Stimulated activated CD4-positive, alpha-beta T cell treated with anti-CD3 and anti-CD28 coated beads, TNF-alpha, amount 100 ng/mL, for 24 hours (primary cell): ENCODE data around the gene COL6A1.
"Not testable (repeated sequence)": the region's sequence is repeated elsewhere in the genome, so short reads cannot be mapped to it uniquely, and the experiment has no call there.

Experiments
- DNase-seq, 3 experiments: peaks; one replicate each; pipeline ENCODE4 v3.0.0-alpha.2; 2020; ENCODE audit warnings: low read depth in 3 of 3

COL6A1 gene

DNA sequence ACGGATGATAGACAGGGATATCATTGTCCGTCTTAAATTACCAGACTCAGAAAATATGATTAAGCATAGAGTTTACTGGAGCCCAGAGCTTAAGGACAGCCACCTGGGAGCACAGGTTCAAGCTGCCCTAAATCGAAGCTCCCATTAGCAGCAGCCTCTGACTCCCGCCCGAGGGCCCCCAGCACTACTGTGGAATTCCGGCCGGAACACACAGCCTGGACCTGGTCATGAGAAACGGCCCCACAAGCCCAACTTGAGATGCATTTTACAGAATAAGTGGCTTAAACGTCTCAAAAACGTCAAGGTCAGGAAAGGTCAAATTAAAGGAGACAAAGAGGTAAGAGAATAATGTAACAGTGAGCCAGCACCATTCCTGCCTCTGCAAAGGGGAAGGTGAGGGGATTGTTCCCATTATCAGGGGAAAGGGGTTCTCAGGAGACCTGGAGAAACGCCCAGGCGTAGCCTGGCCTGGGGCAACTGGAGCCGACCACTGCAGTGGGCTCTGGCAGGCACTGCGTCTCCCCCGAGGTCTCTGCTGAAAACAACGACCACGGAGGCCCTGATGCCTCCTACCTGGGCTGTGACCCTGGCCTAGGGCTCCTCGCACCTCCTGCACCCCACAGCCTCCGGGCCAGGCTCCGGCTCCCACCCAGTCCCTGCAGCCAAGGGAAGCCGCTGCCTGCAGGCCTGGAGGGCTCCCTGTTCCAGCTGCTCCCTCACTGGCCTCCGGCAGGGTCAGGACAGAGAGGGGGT, 11.5 kb upstream of the COL6A1 start:
- no peak for DNase-seq

DNA sequence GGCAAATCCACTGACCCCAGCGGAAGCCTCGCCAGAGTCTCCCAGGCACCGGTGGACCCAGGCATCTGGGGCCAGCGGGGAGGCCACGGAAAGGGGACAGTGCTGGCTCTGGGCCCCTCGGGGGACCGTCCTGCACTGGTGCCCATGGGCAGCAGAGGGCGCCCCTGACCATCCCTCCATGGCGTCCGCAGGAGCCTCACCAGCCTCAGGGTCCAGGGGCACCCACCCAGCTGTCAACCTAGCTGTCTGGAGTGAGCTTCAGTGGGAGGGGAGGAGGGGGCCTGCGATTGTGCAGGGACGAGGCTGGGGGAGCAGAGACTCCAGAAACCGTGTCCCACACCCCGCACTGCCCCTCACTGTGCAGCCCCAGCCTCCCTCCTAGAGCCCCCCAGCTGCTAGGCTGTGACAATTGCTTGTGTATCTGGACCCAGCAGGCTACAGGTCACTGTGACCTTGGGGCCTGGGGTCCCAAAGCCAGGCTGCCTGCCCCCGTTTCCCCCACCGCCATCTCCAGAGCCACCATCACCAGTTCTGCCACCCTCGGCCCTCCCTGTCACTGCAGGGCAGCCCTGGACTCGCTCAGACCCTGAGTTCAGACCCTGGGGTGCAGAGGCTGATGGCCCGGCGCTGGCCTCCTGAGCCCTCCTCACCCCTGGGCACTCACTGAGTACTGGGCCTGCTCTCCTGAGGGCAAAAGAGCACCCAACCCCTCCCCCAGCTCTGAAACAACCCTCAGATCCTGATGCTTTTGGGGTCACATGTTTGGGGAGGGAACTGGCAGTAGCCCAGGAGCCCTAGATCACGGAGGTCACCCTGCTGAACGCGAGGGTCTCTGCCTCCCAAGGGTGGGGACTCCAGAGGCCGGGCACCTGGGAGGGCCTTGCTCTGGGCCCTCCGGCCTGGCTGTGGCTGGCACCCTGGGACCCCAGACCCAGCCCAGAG, 10.6 kb upstream of the COL6A1 start:
- peak in 2 of 3 experiments; percentile 22 to 49 for DNase-seq

DNA sequence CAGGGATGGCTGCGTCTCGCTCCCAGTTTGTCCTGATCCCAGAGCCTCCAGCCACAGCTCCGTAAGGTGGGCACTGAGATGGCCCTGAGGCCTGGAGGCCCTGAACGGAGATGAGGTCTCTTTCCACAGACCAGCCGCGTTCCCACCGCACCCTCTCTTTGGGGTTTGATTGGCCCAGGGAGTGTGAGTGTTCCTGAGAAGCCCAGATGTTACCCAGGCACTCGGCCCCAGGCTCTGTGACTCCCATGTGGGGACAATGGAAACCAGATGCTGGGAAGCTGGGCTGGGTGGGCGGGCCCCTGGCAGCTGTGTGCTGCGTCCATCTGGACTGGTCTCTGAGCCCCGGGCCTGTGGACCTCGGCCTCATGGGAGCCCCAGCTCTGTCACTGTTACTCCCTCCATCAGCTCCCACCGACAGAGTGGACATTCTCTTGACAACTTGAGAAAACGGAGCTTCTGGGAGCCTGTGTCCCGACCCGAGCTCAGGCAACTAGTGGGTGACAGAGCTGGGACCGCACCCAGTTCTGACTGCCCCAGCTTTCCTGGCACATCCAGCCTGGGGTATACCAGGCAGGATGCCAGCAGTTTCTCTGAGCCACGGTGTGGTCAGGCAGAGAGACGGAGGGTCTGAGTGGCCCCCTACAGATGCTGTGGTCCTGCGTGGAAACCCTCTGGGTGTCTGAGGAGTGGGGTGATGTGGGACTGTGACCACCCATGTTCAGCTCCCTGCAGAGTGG, 9.8 kb upstream of the COL6A1 start:
- no peak for DNase-seq

DNA sequence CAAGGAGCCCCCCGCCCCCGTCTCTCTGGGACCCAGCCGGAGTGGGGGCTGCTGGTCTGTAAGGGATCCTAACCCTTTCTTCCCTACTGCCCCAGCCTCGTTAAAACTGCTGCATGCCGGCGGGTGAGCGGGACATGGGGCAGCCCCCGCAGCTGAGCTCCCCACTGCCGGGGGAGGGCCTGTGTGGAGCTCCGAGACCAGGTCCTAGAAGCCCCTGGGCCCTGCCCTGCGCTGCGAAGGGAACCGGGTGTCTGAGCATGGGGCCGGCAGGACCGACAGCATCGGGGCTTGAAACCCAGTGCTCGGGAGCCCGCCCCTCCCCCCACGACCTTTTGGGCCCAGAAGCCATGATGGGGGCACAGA, 9.2 kb upstream of the COL6A1 start:
- no peak for DNase-seq

DNA sequence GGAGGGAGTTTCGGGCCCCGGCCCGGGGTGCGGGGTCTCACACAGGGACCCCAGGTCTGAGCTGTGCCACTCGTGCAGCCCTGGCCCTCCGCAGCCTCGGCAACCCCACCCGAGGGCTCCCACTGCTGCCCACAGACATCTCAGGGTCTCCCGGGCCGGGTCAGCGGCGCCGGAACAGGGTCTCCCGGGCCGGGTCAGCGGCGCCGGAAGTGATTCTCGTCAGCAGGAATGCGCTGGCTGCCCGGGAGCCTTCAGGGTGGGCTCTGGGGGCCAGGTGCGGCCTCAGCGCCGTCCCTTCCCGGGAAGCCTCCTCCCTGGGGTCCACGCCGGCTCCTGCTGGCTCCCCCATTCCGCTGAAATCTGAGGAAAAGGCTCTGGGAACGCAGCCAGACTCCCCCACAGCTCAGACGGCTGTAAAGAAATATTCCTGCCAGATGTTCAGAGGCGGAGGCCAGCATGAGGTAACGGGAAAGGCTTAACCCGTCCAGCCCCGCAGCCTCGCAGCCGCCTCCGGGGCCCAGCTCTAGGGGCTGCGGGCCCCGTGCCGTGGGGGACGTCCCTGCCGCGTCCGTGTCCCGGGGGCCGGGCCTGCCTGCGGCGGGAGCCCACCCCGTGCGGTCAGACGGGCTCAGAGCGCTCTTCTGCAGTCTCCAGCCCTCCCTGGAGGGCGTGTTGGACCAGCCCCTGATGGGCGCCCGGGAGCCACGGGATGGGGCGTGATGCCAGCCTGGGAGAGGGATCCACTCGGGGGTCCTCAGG, 8.7 kb upstream of the COL6A1 start:
- no peak for DNase-seq

GRCh38 chr21:45973475-45974072, 8.0 kb upstream of the COL6A1 start:
- peak; percentile 63 to 80 (median 66) for DNase-seq

GRCh38 chr21:45974073-45975019, 7.2 kb upstream of the COL6A1 start:
- DNase-seq, result no peak

DNA sequence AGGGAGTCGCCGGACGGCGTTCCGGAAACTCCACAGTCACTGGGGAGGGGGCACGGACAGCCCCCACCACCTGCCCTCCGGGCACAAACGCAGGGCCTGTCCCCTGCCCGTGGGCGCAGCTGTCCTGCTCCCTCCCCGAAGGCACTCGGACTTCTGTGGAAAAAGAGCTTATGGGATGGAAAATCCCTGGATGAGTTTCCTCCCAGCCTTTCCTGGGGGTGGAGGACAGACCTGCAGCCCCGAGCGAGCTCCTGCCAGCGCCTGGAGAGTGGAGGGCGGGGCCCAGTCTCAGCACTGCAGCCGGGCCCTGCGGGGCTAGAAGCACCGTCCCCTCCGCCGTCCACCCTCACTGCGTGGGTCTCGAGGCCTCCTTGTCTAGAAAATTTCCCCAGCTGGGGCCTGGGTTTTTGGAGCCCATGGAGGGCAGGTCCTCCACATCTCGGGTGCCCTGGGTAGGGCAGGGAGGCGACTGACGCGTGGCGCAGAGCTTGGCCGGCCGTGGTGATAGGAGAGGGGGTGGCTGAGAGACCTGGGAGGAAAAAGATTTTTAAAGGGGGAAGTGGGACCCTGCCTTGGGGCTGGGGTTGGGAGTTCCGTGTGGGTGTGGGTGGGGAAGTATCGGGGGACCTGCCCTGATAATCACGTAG, 6.4 kb upstream of the COL6A1 start:
- DNase-seq, result no peak

- not testable (repeated sequence) for DNase-seq
These were observed 5.7 kb upstream of the COL6A1 start for GRCh38 chr21:45975667-45976409.

DNA sequence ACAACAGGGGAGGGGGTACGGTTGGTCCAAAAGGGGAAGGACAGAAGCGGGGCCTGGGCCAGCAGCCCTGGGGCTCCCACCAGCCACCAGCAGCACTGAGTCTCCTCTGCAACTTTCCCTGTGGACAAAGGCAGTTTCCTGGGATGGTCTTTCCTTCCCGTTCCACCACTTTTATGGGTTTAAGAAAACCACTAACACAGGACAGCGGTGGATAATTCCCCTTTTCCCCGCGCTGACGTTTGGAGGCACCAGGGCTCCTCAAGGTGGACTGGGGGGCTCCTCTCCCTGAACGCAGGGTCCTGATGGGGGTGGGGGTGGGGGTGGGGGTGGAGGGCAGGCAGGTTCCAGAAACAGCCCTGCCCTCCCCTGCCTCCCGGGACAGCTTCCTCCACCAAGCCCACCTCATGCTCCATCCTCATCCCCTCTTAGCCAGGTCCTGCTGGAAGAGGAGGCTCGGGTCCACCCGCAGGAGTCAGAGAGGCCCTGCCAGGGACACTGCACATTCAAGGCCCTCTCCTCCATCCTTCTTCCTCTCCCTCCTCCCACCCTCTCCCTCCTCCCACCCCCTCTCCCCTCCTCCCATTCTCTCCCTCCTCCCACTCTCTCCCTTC, 4.8 kb upstream of the COL6A1 start:
- DNase-seq, result no peak

GRCh38 chr21:45977396-45977795, 4.2 kb upstream of the COL6A1 start:
- DNase-seq, result no peak

DNA sequence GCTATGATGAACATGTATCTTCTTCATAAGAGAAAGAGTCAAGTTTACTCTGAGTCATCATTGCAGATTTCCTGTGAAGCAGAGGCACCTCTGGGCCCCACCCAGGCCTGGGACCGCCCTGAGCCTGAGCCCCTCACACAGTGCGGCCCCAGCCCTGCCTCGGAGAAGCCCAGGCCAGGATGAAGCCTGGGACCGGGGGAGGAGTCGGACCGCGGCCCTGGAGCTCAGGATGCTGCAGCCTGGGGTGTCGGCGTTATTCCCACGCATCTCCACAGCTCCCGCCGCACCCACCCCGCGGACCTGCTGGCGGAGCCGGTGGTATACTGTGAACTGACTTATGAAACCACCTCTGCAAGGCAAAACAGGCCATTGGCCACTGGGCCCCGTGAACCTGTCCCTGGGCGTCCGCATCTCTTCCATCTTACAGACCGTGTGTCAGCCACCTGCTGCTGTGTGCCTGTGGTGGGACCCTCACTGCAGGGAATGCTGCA, 2.4 kb upstream of the COL6A1 start:
- DNase-seq, result no peak

DNA sequence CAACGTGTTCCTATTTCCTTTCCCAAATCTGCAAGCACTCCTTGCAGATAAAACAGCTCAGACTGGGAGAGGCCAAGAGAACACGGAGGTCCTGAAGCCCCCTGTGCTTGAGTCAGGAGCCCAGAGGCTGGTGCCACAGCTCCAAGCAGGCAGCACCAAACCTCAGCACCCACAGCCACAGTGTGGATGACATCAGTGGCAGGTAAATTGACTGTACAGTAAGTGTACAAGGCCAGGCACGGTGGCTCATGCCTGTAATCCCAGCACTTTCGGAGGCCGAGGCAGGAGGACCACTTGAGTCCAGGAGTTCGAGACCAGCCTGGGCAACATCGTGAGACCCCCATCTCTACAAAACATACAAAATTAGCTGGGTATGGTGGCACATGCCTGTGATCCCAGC, 1.9 kb upstream of the COL6A1 start:
- no peak for DNase-seq

DNA sequence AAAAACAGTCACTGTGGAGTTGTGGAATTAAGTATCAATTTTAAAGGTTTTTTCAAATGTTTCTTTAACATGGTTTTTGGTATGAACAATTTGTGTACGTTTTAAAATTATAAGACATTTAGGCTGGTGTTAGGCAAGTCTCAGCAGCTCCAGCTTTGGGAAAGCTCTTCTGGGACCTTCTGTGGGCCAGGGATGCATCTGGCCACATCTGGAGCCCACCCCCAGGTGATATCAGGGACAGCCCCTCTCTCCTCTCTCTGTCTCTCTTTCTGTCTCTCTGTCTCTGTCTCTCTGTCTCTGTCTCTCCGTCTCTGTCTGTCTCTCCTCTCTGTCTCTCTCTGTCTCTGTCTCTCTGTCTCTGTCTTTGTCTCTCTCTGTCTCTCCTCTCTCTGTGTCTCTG, 1.3 kb upstream of the COL6A1 start:
- DNase-seq, result no peak

- DNase-seq, result no peak
These were observed 873 bp upstream of the COL6A1 start for GRCh38 chr21:45980697-45981096.

GRCh38 chr21:45982092-45982757, 655 bp downstream of the COL6A1 start:
- no peak for DNase-seq
